GM21723 (cell line): ENCODE data around the gene DPP6.
"Not testable (repeated sequence)": the region's sequence is repeated elsewhere in the genome, so short reads cannot be mapped to it uniquely, and the experiment has no call there.

ENCODE experiments used
- ATAC-seq: cut with Tn5 transposase; IDR thresholded peaks from one replicate; pipeline ENCODE4 v1.9.1; 2021; ENCODE audit warnings: mild to moderate bottlenecking, moderate library complexity; ENCODE audit not compliant: unreplicated experiment

The DPP6 gene

DNA sequence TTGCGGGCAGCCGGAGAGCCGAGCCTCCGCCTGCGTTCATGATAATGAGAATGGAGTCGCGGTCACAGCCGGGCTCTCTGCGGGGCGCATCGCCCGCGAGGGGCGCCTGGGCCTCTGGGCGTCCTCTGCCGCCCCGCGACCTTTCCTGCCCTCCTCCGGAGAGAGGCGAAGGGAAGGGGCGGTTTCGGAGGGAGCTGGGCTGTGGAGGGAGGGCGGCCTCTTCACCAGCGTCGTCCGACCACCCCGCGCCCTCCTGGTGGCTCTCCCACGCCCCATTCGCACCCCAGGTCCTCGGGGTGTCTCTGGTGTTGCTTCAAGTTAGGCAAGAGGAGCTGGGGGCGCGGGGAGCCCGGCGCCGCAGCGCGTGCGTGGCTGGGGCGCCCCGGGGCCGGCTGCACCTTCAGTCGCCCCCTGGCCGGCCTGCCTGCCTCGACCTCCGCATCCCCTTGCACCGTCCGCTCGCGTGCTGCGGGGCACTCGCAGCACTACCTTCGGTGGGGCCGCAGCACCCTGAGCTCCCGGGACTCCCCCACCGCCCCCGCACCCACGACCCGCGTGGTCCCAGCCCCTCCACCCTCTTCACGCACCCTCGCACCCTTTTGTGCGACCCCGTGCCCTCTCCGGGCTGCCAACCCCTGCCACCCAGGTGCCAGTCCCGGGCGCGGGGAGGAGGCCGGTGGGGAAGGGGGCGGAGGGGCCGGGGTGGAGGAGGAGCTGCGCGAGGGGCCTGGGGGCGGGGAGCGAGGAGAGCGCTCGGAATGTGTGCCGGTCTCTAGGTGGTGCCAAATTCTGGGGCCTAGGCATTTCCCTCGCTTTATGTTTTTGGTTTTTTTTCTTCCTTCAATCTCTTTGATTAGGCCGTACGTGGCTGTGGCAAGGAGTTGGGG, at the start of gene DPP6:
Gene DPP6 (plus strand): TSS at position 756 of the 887 bp plus-strand sequence.
- ATAC-seq: not testable (repeated sequence)

DNA sequence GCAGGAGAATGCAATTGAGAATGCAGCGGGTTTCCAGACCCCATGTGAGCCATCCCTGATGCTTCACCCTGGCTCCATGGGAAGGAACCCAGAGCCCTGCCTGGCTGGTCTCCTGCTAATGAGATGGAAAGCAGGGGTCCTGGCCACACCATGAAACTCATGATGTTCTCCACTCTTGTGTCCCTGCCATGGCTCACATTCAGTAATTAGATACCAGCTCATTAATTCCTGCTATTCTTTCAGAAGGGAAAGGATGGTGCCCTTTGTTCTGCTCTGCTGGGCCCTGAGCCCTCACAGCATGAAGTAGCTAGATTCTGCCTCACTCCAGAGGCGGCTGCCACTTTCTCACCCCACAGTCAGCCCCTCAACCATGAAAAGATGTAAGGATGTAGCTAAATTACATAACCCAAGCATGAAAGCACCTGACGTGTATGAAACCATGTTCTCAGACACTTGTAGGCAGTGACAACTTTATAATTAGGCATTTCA, 42.7 kb upstream of the DPP6 start:
- not testable (repeated sequence) for ATAC-seq

DNA sequence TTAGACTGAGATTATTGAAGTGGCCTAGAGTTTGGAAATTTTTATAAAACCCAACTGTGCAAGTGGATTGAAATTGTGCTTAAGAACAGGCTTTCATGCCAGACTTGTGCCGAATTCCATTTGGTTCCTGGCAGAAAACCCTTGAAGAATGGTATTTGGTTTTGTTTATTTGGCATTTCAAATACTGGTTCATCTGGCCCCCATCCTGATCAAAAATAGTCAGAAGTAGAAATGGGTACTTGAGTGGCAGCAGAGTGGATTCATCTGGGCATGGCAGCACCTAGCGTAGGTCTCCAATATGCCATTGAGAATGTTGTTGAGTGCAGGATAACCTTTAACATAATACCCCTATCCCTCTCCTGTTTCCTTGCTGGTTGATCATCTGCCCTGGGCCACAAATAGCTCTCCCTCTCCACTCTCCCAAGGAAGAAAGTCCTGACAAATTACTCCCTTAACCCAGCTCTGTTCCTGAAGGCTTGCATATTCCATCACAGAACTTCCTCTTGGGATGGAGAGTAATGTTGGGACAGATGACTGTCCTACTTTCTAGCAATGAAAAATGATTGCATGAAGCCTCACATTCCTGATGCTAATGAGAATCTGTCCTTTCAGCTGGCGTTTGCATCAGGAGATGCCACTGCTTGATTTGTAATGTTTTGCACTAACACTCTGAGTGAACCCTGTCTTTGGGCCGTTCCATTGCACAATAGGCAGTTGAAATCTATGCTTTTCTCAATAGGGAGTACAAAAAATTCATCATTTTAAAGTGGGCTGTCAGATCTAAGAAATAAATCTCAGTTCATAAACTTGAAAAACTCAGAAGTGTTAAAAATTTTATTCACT, 41.3 kb upstream of the DPP6 start:
- not testable (repeated sequence) for ATAC-seq

DNA sequence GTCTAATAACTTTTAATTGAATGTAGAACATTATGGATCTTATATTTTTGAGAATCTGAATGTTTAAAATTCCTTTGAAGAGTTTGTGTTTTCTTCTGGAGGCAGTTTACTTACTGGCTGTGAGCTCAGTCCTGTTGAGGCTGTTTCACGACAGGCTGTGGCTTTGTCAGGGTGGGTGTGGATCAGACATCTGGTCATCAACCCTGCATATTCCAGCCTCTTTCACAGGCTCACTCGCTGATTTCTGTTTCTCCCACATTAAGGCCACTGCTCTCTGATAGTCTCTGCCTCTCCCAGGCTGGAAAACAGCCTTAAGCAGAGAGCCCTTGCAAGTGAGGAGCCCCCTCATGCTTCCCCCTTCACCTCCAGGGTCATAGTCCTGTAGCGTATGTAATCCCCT, 39.4 kb upstream of the DPP6 start:
- not testable (repeated sequence) for ATAC-seq

DNA sequence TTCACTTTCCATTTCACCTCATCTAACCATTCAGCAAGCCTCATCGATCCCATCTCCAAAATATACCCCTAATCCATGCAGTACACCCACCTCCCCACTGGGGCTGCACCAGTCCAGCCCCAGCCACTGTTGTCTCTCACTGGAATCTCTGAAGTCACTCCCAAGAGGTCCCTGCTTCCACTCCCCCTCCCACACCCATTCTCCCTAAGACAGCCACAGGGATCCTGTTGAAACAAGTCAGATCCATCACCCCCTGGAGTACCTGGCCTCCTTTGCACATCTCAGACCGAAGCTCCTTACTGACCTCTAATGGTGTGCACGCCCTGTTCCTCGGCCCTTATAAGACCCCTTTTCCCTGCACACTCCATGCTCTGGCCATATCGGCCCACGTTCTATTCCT, 36.6 kb upstream of the DPP6 start:
- not testable (repeated sequence) for ATAC-seq

DNA sequence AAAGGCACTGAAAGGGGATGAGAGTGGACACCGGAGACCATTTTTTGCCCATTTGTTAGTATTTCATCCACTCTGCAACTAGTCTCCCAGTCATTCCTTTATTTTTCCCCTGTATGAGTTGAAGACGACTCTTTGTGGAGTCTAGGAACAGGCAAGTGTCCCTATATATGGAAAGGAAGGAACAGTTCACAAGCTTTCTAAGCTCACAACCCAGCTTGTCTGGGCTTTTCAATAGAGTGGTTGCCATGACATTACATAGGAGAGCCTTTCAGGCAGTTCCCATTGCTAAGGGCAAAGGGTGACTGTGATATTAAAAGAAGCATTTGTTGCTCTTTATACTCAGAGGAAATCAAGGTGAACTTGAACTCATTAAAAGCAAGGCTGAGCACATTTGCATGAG, 33.8 kb upstream of the DPP6 start:
- not testable (repeated sequence) for ATAC-seq

DNA sequence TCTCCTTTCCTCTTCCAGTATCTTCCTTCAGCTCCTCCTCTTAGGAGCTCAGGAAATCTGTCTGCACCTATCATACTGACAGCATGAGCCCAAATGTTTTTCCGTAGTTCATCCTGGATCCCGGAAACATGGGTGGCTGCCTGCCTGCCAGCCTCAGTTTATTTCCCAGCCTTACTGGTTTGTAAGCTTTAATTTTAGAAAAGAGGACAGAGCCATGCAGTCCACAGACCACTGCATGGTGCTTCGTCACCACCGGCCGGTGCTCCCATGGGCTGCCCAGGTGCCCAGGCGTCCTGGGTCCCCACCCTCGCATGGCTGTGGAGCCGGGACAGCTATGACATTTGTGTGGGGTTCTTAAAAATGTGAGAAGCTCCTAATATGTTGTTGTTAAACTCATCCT, 24.4 kb upstream of the DPP6 start:
- not testable (repeated sequence) for ATAC-seq

DNA sequence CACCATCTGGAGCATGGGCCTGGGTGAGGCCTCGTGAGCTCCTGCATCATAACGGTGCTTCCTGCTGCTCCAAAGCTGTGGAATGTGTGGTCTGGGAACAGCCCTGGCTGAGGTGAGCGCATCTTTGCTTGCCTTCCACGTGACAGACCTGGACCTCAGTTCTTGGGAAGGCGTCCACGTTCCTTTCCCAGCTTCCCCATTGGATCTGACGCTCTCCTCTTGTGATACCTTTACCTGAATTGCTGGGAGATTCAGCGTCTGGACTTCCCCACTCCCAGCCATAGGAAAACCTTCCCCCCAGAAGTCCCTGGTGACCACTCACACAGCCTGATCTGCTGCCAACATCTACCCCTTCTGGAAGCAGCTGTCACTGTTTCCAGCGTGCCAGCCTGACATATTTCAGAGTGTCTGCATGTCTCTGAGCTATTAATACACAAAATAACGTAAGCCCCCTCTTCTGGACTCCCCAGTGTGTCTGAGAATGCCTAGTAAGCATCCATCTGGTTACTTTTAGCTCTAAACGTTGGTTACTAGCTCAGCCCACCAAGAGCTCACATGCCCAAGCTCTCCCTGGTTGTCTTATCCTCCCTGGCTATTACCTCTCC, 21.6 kb upstream of the DPP6 start:
- ATAC-seq: not testable (repeated sequence)

DNA sequence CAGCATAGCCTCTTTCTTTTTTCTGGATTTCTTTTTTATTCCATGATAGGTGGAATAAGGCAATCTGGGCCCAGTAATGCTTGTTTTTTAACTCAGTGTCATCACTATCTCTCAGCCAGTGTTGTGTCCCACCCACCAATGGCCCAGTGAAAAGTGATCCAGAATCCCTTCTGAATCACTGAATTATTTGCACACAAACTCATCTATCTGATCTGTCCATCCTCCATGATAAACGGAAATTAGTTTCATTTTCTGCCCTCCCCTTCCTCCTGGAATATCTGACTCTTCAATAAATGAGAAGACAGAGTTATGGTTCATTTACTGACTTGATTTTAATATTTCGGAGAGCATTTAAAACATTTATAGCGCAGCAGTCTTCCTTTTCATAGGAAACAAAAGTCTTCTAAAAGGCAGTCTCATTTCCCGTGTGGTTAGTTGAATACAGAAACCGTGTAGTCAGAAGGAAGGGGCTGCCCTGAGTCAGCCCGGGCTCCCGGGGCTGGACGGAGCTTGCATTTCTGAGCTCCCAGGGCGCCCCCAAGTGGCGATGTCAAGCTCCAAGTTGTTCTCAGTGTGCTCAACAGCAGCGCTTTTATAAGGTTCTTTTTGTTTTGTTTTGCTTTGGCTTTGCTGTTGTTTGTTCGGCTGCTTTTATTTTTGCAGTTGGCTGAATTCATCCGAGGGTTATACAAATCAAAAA, 12.6 kb upstream of the DPP6 start:
- ATAC-seq: peak; percentile 90

DNA sequence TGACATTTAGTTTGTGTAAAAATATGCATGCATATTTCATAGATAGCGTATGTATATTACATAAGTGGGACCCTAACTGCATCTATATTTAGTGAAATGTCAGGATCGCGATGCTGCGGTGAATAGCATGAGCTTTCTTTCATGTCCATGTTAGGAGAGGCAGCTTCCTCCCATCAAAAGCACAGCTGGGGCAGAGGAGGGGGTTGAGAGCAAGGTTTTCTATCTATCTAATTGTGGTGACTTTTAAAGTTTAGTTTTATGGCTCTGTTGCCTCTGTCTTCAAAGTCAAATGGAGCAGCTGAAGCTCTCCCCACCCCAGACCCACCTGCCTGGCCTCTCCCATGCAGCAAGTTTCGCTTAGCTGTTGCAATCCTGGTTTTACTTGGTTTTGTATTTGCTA, 1.8 kb upstream of the DPP6 start:
- not testable (repeated sequence) for ATAC-seq

DNA sequence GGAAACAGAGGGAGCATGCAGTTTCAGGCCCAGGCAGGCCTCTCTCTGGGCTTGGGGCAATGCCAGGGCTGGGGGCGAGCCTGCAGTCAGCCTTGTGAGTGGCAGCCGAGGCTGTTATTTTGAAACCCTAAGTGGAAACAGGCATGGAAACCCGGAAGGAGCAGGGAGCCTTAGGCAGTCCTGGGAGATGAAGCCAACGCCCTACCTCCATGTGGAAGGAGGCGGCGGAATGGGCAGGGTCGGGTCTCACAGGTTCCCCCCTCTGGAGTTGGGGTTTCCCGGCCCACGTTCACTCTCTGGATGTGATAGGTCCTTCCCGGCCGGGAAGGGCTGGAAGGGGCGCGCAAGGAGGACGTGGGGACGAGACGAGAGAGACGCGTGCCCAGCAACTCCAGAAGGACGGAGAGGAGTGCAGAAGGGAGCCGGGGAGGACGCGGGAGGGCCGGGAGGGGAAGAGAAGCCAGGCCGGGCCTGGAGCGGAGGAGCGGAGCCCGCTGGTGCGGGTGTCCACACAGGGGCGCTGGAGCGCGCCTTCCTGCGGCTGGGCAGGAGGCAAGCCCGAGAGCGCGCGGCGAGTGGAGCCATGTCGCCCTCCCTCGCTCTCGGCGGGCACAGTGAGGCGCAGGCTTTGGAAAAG, 1.1 kb upstream of the DPP6 start:
- not testable (repeated sequence) for ATAC-seq

DNA sequence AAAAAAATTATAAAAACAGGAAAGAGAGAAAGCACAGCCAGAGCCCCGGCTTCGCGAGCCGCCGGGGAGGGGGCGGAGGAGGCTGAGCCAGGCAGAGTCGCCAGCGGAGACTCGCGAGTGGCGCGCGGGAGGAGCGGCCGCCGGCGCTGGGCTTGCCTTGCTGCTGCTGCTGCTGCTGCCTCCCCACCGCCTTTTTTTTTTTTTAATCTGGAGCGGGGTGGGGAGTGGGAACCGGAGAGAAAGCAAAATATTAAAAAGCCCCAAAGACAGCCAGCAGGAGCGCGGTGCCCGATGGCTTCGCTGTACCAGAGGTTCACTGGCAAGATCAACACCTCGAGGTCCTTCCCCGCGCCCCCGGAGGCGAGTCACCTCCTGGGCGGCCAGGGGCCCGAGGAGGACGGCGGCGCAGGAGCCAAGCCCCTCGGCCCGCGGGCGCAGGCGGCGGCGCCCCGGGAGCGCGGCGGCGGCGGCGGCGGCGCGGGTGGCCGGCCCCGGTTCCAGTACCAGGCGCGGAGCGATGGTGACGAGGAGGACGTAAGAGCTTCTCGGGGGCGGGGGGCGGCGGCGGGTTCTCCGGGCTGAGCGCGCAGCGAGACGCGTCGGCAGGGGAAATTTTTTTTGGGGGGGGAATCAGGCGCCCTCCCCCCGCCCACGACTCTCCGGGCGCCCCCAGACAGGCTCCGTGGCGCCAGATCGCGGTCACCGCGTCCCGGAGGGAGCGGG, 493 bp downstream of the DPP6 start:
- not testable (repeated sequence) for ATAC-seq

DNA sequence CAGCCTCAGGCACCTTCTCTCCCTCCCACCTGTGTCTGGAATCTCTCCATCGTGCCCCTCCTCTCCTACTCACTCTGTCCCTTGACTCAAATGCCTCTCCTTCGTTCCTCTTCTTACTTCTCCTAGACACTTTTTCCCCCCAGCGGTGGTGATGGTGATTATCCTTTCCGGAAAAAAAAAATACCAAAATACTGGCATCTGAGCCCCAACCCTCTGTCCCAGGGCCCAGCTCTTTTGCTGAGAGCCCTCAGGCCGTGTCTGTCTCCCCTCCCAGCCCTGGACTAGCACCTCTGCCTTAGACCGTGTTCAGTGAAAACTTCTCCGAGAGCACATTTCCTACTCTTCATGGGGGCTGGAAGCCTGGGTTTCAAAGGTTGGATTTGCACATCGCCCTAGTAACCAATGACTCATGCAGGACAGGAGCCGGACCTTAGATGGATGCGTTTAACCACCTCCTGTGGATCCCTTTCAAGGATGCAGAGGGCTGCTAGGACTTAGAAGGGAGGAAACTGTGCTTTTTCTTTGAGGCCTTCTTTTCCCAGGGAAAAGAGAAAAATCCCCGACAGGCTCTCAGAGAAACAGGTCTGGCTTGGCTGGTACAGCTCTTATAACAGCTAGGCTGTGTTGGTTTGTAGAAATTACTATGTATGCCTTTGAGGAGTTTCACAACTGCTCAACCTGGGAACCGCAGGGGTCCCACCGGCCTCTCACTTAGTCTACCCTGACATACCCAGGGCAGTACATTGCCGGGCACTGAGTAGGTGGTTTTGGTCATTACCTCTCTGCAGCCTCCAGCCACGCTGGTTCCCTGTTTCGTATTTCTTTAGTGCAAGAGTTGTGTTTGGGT, 1.5 kb downstream of the DPP6 start:
- ATAC-seq: not testable (repeated sequence)

DNA sequence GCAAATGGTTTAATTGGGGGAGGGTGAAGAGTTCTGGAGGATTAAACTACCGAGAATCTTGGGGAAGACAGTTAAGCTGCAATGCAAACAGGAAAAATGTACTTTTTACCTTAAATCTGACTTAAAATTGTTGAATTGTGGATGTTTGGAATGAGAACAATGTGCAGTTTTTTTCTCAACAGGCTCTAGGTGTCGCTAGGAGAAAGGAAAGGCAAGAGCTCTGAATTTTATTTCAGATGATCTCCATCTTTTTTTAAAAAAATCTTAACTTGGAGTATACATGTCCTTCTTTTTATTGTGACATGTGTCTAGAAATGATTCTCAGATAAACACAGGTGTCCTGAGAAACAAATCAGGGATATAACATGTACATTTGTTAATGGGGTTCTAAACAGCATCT, 2.5 kb downstream of the DPP6 start:
- not testable (repeated sequence) for ATAC-seq

DNA sequence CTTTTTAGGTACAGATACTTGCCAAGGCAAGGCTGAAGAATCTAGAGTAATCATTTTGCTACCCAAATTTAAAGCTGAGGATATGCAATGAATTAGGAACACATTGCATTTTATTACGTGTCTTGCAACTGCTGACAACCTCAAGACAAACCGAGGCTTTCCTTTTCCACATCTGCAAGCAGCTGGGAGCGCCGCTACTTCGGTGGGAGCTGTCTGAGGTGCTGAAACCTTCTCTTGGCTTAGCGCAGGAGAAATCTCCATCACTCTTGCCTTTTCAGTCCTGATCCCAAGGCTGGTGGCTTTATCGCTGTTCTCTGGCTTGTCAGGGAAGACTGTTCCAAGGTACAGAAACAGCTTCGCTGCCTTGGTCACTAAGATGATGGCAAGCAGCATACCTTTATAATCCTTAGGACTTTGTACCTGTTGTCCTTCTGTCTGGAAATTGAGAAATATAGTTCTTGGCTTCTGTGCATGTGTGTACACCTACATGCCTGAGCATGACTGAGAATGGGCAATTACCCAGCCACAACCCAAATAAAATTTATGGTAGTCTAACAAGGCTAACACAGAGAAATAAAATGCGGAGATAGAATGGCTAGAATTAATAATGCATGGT, 3.4 kb downstream of the DPP6 start:
- not testable (repeated sequence) for ATAC-seq

DNA sequence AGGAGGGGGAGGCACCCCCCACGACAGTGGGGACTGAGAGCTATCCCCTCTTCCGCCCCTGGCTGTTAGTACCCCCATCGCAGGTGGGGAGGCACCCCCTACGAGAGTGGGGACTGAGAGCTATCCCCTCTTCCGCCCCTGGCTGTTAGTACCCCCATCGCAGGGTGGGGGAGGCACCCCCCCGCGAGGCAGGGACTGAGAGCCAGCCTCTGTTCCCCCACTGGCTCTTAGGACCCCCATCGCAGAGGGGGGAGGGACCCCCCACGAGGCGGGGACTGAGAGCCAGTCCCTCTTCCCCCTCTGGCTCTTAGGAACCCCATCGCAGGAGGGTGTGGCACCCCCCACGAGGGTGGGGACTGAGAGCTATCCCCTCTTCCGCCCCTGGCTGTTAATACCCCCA, 6.6 kb downstream of the DPP6 start:
- not testable (repeated sequence) for ATAC-seq

DNA sequence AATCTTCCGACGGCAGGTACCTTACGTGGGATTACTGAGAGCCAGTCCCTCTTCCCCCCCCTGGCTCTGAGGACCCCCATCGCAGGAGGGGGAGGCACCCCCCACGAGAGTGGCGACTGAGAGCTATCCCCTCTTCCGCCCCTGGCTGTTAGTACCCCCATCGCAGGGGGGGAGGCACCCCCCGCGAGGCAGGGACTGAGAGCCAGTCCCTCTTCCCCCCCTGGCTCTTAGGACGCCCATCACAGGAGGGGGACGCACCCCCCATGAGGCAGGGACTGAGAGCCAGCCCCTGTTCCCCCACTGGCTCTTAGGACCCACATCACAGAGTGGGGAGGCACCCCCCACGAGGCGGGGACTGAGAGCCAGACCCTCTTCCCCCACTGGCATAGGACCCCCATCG, 8.4 kb downstream of the DPP6 start:
- ATAC-seq: not testable (repeated sequence)

DNA sequence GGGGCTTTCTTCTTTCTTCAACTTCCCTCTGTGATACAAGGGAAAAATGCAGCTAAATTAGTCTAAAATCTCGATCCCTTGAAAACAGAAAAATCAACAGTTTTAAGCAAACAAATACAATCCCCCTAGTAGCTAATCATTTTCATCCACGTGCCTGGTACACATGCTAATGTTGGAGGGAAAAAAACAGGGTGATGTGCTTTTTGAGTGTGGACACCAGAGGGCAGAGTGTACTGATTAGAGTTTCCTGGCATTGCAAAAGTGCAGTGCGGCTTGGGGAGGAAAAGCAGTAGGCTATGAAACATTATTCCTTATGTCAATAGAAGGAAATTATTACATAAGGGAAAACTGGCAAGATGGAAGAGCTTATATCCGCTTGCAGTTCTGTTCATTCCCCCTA, 19.6 kb downstream of the DPP6 start:
- not testable (repeated sequence) for ATAC-seq
